ENCODE data around the gene TMEM101.
"Not testable (repeated sequence)": the region's sequence is repeated elsewhere in the genome, so short reads cannot be mapped to it uniquely, and the experiment has no call there.

Gene TMEM101

GRCh38 chr17:44024271-44024663 is 9.5 kb upstream of the TMEM101 start:
- DNase-seq (ENCODE audit: extremely low read depth in 1 of 2, low read depth in 1 of 2) = no peak

- DNase-seq (ENCODE audit: extremely low read depth in 1 of 2, low read depth in 1 of 2) = no peak
These were observed 8.9 kb upstream of the TMEM101 start for GRCh38 chr17:44023545-44024270.

- no peak for DNase-seq (ENCODE audit: extremely low read depth in 1 of 2, low read depth in 1 of 2)
These were observed 7.5 kb upstream of the TMEM101 start for GRCh38 chr17:44022246-44022645.

DNA sequence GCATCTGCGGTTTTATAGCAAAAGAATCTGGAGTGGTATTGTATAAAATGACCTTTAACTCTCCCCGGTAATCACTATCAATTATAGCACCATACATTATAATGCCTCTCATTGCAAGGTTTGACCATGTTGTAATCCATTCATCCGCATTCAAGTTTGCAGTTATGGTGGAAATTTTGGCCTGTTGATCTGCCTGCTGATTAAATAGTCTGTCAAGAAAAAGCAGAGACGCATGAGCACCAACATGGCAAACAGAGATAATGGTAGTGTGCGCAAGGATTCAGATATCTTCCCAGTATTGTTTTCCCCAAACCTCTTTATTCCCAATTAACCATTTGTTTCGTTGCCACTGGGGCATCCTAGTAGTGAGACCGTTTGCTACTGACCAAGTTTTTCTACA is 6.5 kb upstream of the TMEM101 start:
- DNase-seq (ENCODE audit: extremely low read depth in 1 of 2, low read depth in 1 of 2) = not testable (repeated sequence)

DNA sequence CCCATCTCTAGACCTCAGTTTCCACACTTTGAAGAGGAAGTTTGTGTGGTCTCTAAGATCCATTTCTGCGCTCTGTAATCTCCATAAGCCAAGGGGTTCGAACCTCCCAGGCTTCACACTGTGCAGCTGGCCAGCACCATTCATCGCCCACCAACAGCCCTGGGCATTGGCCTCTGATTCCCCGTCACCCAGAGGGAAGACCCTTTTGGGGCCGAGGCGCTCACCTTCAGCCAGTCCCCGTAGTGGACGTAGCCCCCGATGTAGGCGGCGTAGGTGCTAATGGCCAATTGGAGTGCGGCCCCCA is 678 bp downstream of the TMEM101 start:
- no peak for DNase-seq (ENCODE audit: extremely low read depth in 1 of 2, low read depth in 1 of 2)

- no peak for DNase-seq (ENCODE audit: extremely low read depth in 1 of 2, low read depth in 1 of 2)
These were observed 1.9 kb downstream of the TMEM101 start for GRCh38 chr17:44012874-44013273.

GRCh38 chr17:44012391-44012790 is 2.4 kb downstream of the TMEM101 start:
- no peak for DNase-seq (ENCODE audit: extremely low read depth in 1 of 2, low read depth in 1 of 2)

- DNase-seq (ENCODE audit: extremely low read depth in 1 of 2, low read depth in 1 of 2) = no peak
These were observed 2.9 kb downstream of the TMEM101 start for GRCh38 chr17:44011876-44012275.

GRCh38 chr17:44010966-44011647 is 3.7 kb downstream of the TMEM101 start:
- DNase-seq (ENCODE audit: extremely low read depth in 1 of 2, low read depth in 1 of 2) = no peak

DNA sequence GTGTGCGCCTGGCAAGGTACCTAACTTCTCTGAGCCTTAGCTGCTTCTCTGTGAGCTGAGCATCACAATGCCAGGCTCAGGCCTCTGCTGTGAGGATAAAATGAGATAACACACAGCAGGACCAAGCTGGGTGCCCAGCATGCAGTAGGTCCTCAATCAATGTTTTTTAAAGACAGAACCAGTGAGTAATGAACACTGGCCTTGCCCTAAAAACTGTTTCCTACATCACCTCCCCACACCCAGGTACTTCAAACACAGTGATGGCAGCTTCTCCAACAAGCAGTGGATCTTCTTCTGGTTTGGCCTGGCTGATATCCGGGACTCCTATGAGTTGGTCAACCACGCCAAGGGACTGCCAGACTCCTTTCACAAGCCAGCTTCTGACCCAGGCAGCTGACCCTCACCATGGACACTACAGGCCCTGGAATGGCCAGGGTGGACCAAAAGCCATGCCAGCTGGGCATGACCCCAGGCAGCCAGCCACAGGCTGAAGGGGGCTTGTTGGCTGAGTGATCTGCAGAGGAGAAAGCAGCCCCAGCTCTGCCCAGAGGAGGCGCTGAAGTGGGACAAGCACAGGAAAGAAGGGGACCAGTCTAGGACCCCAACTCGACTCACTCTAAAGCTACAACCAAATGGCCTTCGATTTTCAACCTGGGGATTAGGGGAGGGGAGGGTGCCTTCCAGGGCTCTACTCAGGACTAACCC is 6.4 kb downstream of the TMEM101 start:
- DNase-seq (ENCODE audit: extremely low read depth in 1 of 2, low read depth in 1 of 2) = no peak

GRCh38 chr17:44007346-44008204 is 7.2 kb downstream of the TMEM101 start:
- no peak for DNase-seq (ENCODE audit: extremely low read depth in 1 of 2, low read depth in 1 of 2)

DNA sequence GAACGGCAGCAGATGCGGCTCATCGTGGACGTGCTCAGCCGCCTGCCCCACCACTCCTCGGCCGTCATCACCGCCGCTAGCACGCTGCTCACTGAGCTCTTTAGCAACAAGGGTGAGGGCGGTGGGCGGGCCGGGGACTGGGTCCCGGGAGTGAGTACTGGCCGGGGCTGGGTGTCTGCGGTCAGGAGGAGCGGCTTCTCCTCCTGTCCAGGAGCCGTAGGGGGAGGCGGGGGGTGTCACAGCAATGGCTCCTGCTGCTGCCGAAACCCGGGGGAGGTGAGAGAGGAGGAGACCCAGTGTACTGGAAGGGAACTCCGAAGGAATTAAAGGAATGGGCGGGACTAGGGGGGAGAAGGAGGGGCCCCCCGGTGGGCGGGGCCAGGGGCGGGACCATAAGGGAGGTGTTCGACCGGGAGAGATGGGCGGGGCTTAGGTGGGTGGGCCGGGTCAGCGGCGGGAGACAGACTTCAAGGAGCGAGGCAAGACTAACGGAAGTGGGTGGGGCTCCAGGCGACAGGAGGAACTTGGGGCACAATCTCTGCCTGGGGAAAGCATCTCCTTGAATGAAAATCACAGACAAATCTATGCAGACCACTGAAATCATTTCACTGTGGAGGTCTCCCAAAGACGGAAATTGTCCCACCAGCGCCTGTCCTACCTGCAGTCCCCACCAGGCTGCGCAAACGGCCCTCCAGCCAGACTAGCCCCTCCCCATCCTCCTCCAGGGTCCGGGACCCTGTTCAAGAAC is 8.0 kb downstream of the TMEM101 start:
- DNase-seq (ENCODE audit: extremely low read depth in 1 of 2, low read depth in 1 of 2) = peak; percentile 95 to 97

- no peak for DNase-seq (ENCODE audit: extremely low read depth in 1 of 2, low read depth in 1 of 2)
These were observed 8.5 kb downstream of the TMEM101 start for GRCh38 chr17:44006272-44006597.

DNA sequence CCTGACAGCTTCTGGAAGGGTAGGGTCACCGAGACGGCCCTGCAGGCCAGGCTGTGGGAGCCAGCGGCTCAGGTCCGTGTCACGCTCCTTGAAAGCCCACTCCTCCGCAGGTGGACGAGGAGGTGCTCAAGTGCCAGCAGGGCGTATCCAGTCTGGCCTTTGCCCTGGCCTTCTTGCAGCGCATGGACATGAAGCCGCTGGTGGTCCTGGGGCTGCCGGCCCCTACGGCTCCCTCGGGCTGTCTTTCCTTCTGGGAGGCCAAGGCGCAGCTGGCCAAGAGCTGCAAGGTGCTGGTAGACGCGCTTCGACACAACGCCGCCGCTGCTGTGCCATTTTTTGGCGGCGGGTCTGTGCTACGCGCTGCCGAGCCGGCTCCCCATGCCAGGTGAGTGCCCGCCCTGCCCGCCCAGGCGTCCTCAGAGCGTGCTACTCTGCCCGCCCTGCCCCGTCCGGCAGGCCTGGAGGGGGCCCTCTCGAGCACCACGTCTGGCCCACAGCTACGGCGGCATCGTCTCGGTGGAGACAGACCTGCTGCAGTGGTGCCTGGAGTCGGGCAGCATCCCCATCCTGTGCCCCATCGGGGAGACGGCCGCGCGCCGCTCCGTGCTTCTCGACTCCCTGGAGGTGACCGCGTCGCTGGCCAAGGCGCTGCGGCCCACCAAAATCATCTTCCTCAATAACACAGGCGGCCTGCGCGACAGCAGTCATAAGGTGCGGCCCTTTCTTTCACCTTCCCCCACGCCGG is 9.1 kb downstream of the TMEM101 start:
- peak in 1 of 2 donors; percentile 14 for DNase-seq (ENCODE audit: extremely low read depth in 1 of 2, low read depth in 1 of 2)

DNA sequence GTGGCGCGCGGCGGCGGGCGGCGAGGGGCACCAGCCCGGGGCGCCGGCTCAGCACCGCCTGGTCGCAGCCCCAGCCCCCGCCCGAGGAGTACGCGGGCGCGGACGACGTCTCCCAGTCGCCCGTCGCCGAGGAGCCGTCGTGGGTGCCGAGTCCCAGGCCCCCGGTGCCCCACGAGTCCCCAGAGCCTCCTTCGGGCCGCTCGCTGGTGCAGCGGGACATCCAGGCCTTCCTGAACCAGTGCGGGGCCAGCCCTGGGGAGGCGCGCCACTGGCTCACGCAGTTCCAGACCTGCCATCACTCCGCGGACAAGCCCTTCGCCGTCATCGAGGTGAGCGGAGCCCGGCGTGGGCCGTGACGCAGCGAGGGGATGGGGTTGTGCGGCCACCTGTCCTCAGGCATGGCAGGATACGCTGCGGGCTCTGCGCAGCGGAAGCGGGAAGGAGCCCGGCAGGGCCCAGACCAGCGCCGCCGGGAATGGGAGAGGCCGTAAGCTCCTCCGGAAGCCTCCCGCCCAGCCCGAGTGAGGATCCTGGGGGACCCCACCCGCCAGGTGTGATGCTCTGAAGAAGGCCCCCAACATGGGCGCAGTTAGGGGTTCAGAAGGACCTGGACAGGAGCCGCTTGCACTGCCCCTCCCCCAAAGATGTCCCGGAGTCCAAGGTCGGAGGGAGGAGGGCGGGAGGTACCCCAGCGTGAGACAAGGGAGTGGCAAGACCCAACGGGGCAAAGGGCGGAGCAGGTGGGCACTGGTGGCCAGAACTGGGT is 9.8 kb downstream of the TMEM101 start:
- DNase-seq (ENCODE audit: extremely low read depth in 1 of 2, low read depth in 1 of 2) = no peak

DNA sequence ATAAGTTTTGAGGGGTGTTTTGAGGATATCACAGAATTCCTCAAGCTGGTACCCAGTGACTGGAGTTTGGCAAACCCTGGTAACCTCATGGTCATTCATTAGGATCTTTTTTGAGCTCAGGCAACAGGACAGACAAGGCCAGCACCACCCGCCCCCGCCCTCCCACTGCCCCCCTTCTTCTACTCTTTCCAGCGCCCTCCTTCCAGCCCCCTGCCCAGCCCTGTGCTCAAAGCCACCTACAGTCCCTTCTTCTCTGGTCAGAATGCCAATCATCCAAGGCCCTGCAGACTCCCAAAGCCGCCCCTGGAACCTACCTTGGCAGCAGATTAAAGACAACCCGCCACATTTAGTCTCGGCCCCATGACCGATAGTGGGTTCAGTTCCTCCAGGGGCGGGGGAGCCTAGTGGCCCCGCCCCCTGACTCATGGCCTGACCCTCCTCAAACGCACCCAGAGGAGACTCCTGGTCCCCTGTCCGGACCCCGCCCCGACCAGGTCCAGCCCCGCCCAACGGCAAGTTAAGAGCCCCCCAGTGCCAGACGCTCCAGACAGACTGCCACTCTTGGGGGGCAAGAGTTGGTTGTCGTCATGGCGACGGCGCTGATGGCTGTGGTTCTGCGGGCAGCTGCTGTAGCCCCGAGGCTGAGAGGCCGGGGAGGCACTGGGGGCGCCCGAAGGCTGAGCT is 10.5 kb downstream of the TMEM101 start, which contains the start of gene NAGS:
Gene NAGS, plus strand, starts transcription at position 546 of the 684 bp plus-strand sequence. Its CDS starts 42 bp downstream, at position 588.
- DNase-seq (ENCODE audit: extremely low read depth in 1 of 2, low read depth in 1 of 2) = no peak

DNA sequence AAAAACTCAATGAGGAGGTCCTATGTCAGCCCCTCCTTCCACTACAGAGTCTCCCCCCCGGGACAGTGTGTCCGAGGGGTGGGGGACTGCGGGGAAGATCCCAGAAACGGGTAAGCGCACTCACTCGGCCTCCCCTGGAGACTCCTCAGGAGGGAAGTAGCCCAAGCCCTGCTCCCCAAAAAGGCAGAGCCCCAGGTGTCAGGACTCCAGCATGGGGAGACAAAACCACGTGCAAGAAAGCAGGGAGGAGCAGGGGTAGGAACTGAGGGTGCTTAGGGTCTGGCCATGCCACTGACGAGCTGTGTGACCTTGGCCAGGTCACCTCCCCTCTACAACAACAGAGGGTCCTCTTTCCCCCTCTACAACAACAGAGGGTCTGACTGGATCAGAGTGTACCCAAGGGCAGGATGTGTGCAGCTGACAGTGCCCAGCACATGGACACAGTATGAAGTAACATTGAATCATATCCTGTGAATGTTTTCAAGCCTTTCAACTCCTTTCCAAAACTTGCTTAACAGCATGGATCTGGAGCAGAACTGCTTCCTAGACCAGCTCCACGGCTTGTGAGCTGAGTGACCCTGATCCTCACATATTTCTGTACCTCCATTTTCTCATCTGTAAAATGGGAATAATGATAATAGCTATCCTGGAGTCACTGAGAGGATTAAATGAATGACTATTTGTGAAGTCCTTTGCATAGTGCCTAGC is 12.5 kb downstream of the TMEM101 start:
- no peak for DNase-seq (ENCODE audit: extremely low read depth in 1 of 2, low read depth in 1 of 2)

GRCh38 chr17:44001461-44001920 is 13.3 kb downstream of the TMEM101 start:
- no peak for DNase-seq (ENCODE audit: extremely low read depth in 1 of 2, low read depth in 1 of 2)

All from activated CD8-positive, alpha-beta memory T cell treated with anti-CD3 and anti-CD28 coated beads for 1 hour (primary cell).